ENCODE data around the gene EML5. TPM values are rescaled to one million over a fixed set of nuclear protein-coding genes. Genes with fewer than 3 reads are reported as not detected.
"Not testable (repeated sequence)": the region's sequence is repeated elsewhere in the genome, so short reads cannot be mapped to it uniquely, and the experiment has no call there.

EML5 gene
- total RNA-seq, 6 experiments from 2014 or later: 8.7 to 15.7 (median 14.7) TPM

DNA sequence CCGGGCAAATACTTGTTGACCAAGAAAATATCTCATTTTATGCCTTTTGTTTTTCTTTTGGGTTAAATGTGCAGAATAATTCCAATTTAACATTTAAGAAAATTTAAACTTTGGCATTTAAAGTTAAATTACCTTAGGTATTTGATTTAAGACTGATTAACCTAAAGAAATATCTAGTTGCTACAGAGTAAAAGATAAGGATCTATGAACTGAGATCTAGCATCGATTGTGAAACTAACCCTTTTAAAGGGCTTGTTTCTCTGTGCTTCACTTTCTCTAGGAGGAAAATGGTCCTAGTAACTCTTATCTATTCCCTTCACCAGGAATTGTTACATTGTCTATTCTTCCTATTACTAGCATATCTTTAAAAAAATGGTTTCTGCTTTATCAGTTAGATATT, 29.1 kb upstream of the EML5 start:
- H3K27ac Mint-ChIP-seq: no peak overlapping the region
- TF ChIP-seq, protein P1, sequence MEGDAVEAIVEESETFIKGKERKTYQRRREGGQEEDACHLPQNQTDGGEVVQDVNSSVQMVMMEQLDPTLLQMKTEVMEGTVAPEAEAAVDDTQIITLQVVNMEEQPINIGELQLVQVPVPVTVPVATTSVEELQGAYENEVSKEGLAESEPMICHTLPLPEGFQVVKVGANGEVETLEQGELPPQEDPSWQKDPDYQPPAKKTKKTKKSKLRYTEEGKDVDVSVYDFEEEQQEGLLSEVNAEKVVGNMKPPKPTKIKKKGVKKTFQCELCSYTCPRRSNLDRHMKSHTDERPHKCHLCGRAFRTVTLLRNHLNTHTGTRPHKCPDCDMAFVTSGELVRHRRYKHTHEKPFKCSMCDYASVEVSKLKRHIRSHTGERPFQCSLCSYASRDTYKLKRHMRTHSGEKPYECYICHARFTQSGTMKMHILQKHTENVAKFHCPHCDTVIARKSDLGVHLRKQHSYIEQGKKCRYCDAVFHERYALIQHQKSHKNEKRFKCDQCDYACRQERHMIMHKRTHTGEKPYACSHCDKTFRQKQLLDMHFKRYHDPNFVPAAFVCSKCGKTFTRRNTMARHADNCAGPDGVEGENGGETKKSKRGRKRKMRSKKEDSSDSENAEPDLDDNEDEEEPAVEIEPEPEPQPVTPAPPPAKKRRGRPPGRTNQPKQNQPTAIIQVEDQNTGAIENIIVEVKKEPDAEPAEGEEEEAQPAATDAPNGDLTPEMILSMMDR (IDR thresholded peaks at IDR 0.05): no peak

DNA sequence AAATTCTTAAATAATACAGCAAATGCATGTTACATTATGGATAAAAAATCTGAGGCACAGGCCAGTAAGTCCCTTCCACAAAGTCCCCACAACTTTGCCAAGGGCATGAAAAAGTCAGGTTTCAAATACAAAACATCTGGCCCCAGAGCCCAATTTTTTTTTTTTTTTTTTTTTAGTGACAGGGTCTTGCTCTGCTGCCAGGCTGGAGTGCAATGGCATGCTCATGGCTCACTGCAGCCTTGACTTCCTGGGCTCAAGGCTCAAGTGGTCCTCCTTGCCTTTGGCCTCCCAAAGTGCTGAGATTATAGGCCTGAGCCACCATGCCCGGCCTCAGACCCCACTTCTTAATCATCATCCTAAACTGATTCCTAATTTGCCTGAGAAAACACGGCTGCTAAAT, 28.6 kb upstream of the EML5 start:
- H3K36me3 Mint-ChIP-seq (ENCODE audit: low read depth): peaks cover 8% of the 10 kb centered on the region
- no peak for DNase-seq
- H3K27me3 Mint-ChIP-seq (ENCODE audit: insufficient read depth): no peaks in the 10 kb centered on the region
- 0 out of 2 replicates have a peak, but pooled peaks cover 5% of the 10 kb centered on the region for H3K9me3 Mint-ChIP-seq
- no peak overlapping the region for H3K27ac Mint-ChIP-seq
- H3K4me3 Mint-ChIP-seq: no peak overlapping the region
- TF ChIP-seq, protein P1 (IDR thresholded peaks at IDR 0.05): no peak
- peaks cover 32% of the 10 kb centered on the region for H3K4me1 Mint-ChIP-seq (ENCODE audit: low read depth)

More for the DNA sequence above, 29.1 kb upstream of the EML5 start:
- Mint-ChIP-seq H3K4me3 (no peak overlapping the region), H3K36me3 (ENCODE audit: low read depth) (peaks cover 8% of the 10 kb centered on the region), H3K27me3 (ENCODE audit: insufficient read depth) (no peaks in the 10 kb centered on the region), H3K9me3 (0 out of 2 replicates have a peak, but pooled peaks cover 5% of the 10 kb centered on the region), H3K4me1 (ENCODE audit: low read depth) (peaks cover 35% of the 10 kb centered on the region)
- DNase-seq: no peak

GRCh38 chr14:88819674-88820073, 26.9 kb upstream of the EML5 start:
- not testable (repeated sequence) for DNase-seq; H3K27me3 Mint-ChIP-seq (ENCODE audit: insufficient read depth); H3K36me3 Mint-ChIP-seq (ENCODE audit: low read depth); H3K27ac Mint-ChIP-seq; H3K4me3 Mint-ChIP-seq; H3K9me3 Mint-ChIP-seq
- peaks cover 24% of the 10 kb centered on the region for H3K4me1 Mint-ChIP-seq (ENCODE audit: low read depth)

DNA sequence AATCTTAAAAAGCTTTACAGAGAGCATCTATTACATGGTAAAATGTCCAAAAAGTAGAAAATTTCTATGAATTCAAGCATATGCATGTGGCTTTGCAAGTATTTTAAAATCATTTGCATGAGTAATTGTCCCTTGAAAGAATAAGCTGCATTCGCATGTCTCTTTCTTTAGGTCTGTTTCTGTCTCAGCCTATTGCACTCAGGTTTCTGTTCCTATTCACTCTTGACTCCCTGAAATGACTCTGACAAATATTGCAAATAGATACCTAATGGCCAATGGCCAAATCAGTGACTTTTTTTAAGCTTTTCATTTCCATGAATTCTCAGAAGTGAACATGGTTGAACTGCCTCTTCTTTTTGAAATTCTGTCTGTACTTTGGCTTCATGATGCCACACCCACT, 25.3 kb upstream of the EML5 start:
- Mint-ChIP-seq H3K9me3 (no peaks in the 10 kb centered on the region), H3K4me1 (ENCODE audit: low read depth) (peaks cover 18% of the 10 kb centered on the region), H3K27ac (no peak overlapping the region), H3K27me3 (ENCODE audit: insufficient read depth) (no peaks in the 10 kb centered on the region), H3K4me3 (no peak overlapping the region), H3K36me3 (ENCODE audit: low read depth) (no peaks in the 10 kb centered on the region)
- no peak for DNase-seq
- TF ChIP-seq, protein P1 (IDR thresholded peaks at IDR 0.05): no peak

DNA sequence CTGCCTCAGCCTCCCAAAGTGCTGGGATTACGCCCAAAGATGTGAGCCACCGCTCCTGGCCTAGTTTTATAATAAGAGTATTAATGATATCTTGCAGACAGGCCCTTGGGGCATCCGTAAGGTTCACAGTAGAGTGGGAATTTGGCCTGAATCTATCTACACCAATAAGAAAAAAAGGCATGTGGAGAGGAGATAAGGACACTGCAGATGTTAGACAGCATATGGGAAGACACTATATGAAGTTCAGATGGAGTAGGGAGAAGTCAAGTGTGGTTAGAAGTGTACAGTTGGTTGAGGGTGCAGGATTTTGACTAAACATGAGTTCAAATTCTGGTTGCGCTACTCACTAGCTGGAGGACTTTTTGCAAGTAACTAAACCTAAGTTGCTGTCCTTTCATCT, 23.2 kb upstream of the EML5 start:
- H3K4me1 Mint-ChIP-seq (ENCODE audit: low read depth): peaks cover 8% of the 10 kb centered on the region
- no peaks in the 10 kb centered on the region for H3K36me3 Mint-ChIP-seq (ENCODE audit: low read depth)
- no peaks in the 10 kb centered on the region; the same call in 1 of the 2 replicates for H3K27me3 Mint-ChIP-seq (ENCODE audit: insufficient read depth)
- H3K9me3 Mint-ChIP-seq: no peaks in the 10 kb centered on the region
- no peak for DNase-seq
- TF ChIP-seq, protein P1 (IDR thresholded peaks at IDR 0.05): no peak
- H3K27ac Mint-ChIP-seq: no peak overlapping the region
- H3K4me3 Mint-ChIP-seq: no peak overlapping the region

DNA sequence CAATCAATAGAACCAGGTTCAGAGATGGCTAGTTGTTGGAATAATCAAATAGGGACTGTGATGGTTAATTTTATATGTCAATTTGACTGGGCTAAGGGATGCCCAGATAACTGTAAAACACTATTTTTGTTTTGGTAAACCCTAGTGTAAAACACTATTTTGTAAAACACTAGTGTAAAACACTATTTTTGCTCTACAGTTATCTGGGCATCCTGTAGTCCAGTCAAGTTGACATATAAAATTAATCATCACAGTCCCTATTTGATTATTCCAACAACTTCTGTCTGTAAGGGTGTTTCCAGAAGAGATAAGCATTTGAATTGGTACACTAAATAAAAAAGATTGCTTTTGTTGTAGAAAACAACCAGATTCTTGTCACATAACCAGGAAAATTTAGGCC, 15.6 kb upstream of the EML5 start:
- Mint-ChIP-seq H3K9me3 (peaks cover 21% of the 10 kb centered on the region), H3K27me3 (ENCODE audit: insufficient read depth) (peaks cover 1% of the 10 kb centered on the region; the same call in 1 of the 2 replicates), H3K27ac (no peak overlapping the region), H3K4me1 (ENCODE audit: low read depth) (peaks cover 10% of the 10 kb centered on the region), H3K4me3 (no peak overlapping the region), H3K36me3 (ENCODE audit: low read depth) (peaks cover 27% of the 10 kb centered on the region; the same call in 1 of the 2 replicates)
- DNase-seq: no peak
- TF ChIP-seq, protein P1 (IDR thresholded peaks at IDR 0.05): no peak

All from HFFc6 (cell line).